HG03565 (cell line): ENCODE measurements around the gene SPEN.
A peak's percentile ranks its signal among the peaks of the same experiment; 100 is the strongest.

Experiments
- ATAC-seq: cut with Tn5 transposase; IDR thresholded peaks from one replicate; pipeline ENCODE4 v1.9.1; 2021; ENCODE audit warnings: mild to moderate bottlenecking, moderate library complexity; ENCODE audit not compliant: unreplicated experiment

The SPEN gene

DNA sequence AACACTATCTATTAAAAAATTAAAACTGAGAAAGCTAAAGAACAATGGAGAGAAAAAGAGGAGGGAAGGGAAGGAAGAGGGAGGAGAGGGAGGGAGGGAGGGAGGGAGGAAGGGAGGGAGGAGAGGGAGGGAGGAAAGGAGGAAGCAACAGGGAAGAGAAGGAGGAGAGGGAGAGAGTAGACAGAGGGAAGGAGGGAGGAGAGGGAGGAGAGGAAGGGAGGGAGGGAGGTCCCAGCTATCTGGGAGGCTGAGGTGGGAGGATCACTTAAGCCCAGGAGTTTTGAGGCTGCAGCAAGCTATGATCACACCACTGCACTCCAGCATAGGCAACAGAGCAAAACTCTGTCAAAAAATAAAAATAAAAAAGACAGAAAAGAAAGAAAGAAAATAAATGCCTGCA is 111.9 kb downstream of the SPEN start:
- no peak for ATAC-seq

DNA sequence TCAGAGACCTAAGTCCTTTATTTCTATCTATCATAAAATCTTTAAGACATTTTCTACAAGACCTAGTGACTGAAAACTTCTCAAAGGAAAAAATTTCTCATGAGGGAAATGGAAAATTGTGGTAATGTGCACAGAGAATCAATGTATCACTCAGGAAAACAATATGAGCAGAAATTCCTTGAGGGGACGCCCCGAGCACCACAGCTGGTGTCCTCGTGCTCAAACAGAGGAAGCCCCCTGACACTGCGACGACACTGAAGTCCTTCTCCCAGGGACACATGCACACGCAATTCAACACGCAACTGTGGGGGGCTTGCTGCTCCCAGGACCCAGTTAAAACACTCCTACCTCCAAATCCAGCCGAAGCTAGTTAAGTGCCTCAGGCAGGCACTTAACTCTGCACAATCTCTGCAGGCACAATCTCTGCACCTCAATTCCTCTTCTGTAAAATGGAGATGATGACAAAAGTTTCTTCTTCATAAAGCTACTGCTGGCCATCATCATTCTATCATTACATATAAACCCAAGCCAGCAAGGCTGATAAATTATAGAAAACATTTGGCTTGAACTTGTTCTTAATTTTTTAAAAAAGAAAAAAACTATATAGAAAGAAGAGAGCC is 112.4 kb downstream of the SPEN start:
- ATAC-seq = no peak

DNA sequence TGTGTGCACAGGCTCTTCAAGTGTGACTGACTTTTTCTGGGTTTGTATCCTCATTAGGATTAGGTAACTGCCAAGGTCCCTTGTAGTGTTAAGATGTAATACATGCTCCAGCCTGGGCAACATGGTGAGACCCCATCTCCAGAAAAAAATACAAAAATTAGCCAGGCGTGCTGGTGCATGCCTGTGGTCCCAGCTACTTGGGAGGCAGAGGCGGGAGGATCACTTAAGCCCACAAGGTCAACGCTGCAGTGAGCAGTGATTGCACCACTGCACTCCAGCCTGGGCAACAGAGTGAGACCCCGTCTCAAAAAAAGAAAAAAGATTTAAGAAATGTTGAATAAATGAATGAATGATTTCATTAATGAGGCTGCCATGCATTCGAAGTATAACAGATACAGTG is 113.3 kb downstream of the SPEN start:
- no peak for ATAC-seq

DNA sequence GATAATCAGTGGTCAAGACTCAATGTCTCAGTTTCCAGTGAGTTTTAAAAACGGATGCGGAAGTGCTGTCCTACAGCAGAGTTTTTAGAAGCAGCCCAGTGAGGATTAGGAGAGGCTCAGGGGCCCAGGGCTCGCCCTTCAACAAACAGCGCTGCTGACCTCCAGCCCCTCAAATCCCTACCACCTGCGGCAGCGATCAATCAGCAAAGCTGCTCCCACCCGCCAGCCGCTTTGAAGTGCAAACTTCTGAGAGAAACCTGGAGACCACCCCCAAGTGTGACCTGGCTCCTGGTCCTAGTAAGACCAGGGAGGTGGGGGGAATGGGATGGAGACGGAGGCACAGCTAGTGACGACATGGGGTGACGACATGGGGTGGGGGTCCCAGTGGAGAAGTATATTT is 114.0 kb downstream of the SPEN start:
- ATAC-seq = no peak

DNA sequence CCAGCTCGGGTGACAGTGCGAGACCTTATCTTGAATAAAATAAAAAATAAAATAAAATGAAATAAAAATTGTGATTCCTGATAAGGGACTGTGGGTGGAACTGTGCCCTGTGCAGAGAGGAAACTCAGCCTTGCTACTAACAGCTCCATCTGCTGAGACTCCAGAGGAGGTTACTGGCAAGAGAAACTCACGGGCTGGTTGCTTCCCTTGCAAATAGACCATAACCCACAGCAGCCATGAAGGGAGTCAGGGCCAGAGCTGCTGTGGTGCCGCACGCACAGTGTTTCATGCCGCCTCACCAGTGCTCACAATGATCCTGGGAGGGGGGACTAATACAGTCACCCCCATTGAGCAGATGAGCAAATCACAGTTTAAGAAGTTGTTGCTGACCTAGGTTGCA is 114.7 kb downstream of the SPEN start:
- ATAC-seq = no peak

DNA sequence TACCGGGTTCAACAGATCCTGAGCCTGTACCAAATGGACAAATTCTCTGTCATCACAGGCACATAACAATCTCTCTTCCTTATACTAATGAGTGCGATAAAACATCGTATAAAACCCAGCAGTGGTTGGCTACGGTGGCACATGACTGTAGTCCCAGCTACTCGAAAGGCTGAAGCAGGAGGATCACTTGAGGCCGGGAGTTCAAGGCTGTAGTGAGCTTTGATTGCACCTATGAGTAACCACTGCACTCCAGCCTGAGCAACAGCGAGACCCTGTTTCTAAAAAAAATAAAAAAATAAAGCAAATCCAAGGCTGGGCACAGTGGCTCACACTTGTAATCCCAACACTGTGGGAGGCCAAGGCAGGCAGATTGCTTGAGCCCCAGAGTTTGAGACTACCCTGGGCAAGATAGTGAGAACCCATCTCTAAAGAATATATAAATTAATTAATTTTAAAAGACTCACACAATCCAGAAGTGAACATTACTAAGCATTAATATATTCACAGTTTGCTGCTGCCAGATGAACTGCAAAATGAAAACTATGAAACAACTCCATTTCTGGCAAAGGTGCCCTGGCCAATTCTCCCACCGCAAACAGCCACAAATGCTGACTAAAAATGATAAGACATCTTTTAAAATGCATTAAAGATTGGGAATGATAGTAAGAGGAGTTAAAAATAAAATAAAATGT is 115.3 kb downstream of the SPEN start:
- ATAC-seq = no peak

DNA sequence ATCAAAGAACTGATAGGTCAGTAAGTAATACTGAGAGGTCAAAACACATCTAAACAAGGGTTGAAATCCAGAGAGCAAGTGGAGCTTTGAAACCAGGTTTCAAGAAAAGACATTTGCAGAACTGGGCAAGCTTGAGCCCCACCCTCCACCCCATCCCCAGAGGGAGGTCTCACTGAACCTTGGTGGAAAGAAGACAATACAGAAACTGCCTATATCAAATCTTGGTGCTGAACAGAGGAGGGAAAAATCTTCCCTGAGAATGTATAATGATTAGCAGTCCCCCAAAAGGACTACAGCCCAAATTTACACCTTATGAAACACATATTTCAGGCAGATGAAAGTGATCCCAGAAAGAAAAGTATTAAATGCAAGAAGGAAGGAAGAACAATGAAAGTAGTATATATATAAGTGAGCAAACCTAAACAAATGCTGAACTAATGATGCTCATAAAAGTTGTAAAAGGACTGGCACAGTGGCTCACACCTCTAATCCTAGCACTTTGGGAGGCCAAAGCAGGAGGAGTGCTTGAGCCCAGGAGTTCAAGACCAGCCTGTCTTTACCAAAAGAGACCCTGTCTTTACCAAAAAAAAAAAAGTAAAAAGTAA is 116.0 kb downstream of the SPEN start:
- no peak for ATAC-seq

DNA sequence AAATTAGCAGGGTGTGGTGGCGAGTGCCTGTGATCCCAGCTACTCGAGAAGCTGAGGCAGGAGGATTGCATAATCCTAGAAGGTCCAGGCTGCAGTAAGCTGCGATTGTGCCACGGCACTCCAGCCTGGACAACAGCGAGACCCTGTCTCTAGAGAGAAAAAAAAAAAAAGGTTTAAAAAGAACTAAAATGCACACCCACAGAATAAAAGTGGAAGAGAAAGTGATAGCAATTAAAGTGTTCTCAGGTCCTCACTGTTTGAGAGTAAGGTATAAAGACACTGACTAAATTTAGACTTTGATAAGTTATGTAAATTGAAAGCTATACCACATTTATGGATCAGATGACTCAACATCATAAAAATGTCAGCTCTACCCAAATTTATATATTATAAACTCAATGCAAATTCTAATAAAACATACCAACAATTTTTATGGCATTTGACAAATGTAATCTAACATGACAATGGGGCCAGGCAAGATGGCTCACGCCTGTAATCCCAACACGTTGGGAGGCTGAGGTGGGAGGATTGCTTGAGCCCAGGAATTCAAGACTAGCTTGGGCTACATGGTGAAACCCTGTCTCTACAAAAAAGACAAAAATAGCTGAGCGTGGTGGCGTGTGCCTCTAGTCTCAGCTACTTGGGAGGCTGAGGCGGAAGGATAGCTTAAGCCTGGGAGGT is 116.6 kb downstream of the SPEN start:
- no peak for ATAC-seq

DNA sequence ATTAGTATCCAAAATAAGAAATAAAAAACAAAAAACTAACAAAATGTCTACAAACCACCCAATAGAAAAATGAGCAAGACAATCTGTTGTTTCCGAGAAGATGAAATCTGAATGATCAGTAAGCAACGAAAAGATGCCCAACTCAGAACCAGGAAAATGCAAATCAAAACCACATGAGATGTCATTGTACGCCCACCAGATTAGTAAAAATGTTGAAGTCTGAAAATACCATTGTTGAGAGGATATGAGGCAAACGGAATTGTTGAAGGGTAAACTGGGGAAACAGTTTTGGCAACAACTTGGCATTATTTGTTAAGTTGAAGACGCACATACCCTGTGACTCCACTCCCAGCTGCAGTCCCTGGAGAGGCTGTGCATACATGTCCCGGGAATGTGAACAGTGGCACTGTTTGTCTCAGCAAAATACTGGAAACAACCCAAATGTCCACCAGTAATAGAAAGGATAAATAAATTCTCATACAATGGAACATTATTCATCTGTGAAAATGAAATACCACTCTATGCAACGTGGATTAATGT is 117.8 kb downstream of the SPEN start:
- ATAC-seq = no peak

DNA sequence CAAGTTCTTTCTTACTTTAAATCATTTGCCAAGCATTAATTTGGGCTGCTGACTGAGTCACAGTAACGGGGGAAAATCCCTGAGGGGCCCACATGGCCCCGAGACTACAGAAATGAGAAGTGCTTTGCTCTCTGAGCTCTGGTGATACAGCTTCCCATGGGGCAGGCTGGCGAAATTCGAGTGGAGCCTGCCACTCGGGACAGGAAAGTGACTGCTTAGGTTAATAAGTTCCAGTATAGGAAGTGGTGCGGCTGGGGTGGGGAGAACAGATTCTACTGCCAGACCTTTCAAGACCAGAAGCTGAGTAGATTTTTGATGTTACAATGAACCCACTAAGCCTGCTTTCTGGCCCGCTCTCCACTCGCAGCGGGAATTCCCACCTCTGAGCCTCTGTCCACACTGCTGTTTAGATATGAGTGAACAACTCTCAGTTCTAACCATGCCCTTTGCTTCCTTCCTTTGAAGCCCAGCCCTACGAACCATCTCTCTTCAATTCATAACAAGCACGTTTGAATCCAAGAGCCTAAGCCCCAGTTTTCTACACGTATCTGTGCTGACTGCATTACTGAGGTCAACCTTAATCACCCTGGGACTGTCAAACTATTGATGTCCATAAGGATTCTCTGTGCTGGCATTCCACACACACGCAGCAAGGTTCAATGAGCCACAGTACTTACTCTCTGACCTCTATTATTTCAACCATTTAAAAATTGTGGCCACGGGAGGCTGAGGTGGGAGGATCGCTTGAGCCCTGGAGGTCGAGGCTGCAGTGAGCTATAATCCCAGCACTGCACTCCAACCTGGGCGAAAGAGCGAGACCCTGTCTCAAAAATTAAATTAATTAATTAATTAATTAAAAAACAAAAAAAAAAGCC is 118.8 kb downstream of the SPEN start:
- ATAC-seq = peak; percentile 59

DNA sequence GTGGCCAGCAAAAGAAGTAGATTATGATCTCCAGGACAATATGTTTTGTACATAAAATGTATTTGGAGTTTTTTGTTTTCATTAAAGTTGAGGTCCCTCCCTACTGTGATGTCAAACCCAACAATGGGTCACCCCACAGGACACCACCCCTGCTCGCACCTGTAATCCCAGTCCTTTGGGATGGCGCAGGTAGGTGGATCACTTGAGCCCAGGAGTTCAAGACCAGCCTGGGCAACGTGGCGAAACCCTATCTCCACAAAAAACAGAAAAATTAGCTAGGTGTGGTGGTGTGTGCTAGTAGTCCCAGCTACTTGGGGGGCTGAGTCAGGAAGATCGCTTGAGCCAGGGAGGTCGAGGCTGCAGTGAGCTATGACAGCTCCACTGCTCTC is 119.4 kb downstream of the SPEN start:
- no peak for ATAC-seq

DNA sequence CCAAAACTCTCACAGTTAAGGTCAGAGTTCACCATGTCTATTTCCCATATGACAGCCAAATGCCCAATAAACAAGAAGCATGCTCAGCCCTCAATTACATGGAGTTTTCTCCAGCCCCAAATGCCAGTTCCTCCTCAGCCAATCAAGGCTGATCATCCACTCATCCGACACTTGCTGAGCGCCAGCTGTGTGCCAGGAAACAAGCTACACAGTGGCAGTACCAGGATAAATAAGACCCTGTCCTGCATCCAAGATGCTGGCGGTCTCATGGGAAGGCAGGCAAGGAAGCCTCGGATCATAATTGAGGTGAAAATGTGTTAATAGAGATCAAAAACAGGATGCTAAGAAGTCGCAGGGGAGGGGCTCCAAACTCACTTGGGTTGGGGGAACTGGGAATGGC is 120.7 kb downstream of the SPEN start:
- no peak for ATAC-seq

DNA sequence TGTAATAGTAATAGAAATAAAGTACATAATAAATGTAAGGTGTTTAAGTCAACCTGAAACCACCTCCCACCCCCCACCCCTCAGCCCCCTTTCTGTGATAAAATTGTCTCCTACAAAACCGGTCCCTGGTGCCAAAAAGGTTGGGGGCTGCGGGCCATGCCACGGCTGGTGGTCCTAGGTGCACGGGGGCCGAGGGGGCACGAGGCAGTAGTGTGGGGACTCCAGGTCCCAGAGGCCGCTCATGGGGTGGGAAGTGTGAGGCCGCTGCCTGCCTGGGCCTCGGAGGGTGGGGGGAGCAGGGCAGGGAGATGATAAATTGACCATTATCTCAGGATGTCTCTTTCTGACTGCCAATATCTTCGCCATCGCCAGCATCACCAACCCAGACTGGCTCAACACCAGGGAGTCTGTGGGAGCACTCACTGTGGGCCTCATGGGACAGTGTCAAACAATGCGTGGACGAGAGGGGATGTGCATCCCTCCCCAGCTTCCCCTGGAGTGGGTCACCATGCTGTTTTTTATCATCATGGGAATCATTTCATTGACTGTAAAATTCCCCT is 121.9 kb downstream of the SPEN start:
- ATAC-seq = no peak

DNA sequence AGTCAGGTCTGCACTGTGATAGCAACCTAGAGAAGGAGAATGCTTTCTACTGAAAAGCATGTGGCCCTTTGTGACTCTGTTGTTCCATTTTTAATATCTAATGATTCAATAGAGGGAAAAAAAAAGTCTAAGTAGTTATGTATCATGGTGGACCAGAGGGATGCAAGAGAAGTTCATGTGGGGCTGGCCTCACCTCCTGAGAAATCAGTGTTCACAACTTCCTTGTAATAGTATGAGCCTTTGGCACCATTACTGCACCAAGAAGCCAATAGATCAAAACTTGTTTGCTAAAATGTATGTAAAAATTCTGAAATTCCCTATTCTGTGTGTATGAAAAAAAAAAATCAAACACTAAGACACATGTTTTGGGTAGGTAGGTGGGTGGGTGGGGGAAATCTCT is 123.4 kb downstream of the SPEN start:
- ATAC-seq = no peak

DNA sequence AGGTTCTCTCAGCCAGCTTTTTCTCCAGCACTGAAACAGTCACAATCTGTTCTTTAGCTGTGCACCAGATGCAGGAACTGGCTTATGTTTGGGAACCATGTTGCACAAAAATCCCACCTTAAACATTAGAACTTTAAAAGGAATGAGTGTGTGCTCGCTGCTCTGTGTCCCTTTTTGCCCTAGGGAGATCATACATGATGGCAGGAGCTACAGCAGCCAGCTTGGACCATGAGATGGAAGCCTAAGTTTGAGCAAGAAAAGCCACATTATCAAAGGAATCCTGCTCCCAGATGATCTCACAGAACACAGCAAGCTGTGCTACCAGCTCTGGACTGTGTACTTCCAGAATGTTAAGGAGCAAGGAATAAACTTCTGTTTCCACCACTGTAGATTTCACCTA is 124.9 kb downstream of the SPEN start:
- no peak for ATAC-seq

DNA sequence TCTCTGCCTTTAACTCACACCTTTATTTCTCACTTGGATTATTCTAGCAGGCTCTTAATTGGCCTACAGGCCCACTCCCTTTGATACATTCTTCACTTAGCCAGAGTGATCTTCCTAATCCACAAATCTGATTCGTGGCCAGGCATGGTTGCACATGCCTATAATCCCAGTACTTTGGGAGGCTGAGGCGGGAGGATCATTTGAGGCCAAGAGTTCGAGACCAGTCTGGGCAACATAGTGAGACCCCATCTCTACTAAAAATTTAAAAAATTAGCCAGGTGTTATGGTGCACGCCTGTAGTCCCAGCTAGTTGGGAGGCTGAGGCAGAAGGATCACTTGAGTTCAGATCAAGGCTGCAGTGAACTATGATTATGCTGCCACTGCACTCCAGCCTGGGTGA is 126.3 kb downstream of the SPEN start:
- ATAC-seq = no peak

DNA sequence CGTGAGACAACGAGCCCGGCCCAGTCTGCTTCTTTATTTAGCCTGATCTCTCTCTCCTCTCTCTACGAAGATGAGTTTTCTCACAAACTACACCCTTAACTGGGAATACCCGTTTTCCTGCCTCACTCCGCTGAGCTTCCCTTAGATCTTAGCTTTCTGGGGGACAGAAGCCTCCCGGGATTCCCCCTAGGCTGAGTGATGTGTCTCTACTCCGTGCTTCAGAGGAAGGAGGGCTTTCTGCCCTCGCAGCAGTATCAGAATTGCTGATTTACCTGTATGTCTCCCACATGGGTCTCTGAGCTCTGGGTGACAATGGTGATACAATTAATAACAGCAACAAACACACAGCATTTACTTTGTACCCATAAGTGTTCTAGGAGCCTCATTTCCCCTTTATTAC is 127.3 kb downstream of the SPEN start:
- peak; percentile 29 for ATAC-seq

DNA sequence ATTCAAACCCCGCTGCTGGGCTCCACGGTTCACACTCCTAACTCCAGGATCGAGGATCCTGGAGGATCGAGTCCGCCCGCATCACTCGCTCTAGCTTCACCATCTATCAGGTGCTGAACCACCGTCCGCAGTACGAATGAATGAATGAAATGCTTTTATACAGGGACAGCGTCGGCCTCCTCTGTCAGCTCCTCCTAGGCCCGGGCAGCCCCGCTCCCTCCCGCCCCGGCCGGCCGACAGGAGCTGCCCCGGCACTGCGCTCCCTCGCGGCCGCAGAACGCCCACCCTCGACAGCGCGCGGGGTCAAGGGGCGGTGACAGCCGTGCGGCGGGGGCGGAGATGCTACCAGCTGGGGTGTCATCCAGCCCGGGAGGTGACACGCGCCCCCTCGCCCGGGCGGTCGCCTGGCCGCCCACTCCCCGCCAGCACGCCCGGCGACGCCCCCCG is 127.9 kb downstream of the SPEN start:
- ATAC-seq = peak; percentile 34

DNA sequence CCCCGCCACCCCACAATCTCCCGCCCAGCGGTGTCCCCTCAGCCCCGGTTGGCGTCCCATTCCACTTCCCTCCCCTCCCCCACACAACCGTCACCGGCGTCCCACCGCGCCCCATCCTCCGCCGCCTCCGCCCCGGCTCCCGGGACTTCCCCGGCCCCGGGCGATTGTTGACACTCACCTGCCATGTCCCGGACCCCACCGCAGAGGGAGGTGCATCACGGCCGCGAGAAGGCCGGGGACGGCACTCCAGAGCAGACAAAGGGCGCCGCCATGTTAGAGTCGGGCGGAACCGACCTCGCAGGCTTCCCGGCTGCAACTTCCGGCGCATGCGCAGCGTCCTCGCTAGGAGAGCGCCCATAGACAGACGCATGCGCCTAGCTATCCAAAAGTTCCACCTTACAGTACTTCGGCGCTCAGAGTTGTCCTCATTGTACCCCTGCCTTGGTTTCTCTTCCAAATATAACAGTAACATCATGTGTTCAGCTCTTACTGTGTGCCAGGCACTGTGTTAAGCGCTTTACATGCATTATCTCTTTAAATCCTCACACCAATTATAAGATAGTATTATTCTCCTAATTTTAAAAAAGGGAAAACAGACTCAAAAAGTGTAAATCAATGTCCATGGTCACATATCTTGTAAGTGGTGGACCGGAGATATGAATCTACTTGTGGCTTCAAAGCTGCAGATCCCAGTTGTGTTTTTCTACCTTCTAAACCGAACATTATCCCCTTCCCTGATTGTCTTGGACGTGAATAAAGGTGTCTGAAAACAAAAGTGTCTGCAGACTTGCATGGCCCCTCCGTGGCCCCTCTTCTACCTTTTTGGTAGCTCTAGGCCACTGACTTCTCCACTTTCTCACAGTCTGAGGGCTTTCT is 128.5 kb downstream of the SPEN start, which contains the start of gene ZBTB17:
Gene ZBTB17, minus strand, starts transcription at position 297 of the 876 bp plus-strand sequence. CDS start 27,606 bp downstream, outside the sequence.
- peak; percentile 62 for ATAC-seq
